22Rv1 (cell line): ENCODE measurements around the gene FKBP11.
"Not testable (repeated sequence)": the region's sequence is repeated elsewhere in the genome, so short reads cannot be mapped to it uniquely, and the experiment has no call there.

Experiments used
- H3K27ac ChIP-seq: fragments of 450-650 bp; 2 replicates; pipeline ENCODE4 v1.5.1; 2017
- CTCF ChIP-seq: fragments of 450-650 bp; IDR thresholded peaks from 2 replicates; pipeline ENCODE4 v1.5.1; 2017; ENCODE audit warnings: mild to moderate bottlenecking
- ZFX ChIP-seq: fragments of 450-650 bp; IDR thresholded peaks from 2 replicates; pipeline ENCODE4 v1.6.1; 2017; ENCODE audit warnings: antibody characterized with exemption, borderline replicate concordance

The FKBP11 gene

GRCh38 chr12:48875944-48876515 lies 49.3 kb downstream of the FKBP11 start:
- TF ChIP-seq ZFX = no peak
- TF ChIP-seq CTCF = no peak
- H3K27ac ChIP-seq = no peak overlapping the region

GRCh38 chr12:48873534-48873933 lies 51.8 kb downstream of the FKBP11 start:
- H3K27ac ChIP-seq = not testable (repeated sequence)

GRCh38 chr12:48873096-48873495 lies 52.2 kb downstream of the FKBP11 start:
- no peak for TF ChIP-seq ZFX
- TF ChIP-seq CTCF = no peak
- H3K27ac ChIP-seq = no peak overlapping the region
